WI38 (cell line): ENCODE measurements around the gene PCLO.

Source experiments
- H3K4me3 ChIP-seq: 2 replicates; pipeline ENCODE4 v1.5.1; 2011; ENCODE audit warnings: low read depth, mild to moderate bottlenecking, control low read depth, low read length
- TF ChIP-seq, protein P1 (sequence below): IDR thresholded peaks from 2 replicates; pipeline ENCODE4 v1.5.1; 2012; ENCODE audit warnings: low read depth, mild to moderate bottlenecking, control low read depth, low read length

The PCLO gene

DNA sequence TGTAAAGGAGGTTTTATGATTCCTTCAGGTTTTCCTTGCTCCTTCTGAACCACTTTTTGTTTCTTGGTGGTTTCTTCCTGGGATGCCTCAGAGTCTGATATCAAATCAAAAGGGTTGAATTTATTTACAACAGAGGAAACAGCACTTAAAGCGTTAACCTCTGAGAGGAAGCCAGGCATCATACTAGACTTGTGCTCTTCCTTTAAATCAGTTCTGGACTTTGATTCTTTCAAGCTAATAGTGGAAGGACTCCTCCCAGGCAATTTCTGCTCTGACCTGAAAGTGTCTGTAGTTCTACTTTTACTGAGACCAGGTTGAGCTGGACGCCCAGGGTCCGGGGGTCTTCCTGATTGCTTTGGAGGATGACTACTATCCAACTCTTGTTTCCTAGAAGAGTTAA lies 6.7 kb downstream of the PCLO start:
- H3K4me3 ChIP-seq: no peak overlapping the region
- TF ChIP-seq, protein P1, sequence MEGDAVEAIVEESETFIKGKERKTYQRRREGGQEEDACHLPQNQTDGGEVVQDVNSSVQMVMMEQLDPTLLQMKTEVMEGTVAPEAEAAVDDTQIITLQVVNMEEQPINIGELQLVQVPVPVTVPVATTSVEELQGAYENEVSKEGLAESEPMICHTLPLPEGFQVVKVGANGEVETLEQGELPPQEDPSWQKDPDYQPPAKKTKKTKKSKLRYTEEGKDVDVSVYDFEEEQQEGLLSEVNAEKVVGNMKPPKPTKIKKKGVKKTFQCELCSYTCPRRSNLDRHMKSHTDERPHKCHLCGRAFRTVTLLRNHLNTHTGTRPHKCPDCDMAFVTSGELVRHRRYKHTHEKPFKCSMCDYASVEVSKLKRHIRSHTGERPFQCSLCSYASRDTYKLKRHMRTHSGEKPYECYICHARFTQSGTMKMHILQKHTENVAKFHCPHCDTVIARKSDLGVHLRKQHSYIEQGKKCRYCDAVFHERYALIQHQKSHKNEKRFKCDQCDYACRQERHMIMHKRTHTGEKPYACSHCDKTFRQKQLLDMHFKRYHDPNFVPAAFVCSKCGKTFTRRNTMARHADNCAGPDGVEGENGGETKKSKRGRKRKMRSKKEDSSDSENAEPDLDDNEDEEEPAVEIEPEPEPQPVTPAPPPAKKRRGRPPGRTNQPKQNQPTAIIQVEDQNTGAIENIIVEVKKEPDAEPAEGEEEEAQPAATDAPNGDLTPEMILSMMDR: no peak

DNA sequence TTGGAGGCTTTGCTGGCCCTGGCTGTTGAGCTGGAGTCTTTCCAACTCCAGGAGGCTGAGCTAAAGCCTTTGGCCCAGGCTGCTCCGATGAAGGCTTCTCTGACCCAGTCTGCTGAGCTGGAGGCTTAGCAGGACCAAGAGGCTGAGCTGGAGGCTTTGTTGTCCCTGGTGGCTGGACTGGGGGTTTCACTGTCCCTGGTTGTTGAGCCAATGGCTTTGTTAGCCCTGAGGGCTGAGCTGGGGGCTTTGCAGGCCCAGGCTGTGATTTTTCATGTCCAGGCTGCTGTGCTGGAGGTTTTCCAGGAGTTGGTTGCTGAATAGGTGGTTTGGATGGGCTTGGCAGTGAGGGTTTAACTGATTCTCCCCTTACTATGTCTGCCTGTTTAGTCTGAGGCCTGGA lies 7.3 kb downstream of the PCLO start:
- TF ChIP-seq, protein P1: no peak
- no peak overlapping the region for H3K4me3 ChIP-seq

DNA sequence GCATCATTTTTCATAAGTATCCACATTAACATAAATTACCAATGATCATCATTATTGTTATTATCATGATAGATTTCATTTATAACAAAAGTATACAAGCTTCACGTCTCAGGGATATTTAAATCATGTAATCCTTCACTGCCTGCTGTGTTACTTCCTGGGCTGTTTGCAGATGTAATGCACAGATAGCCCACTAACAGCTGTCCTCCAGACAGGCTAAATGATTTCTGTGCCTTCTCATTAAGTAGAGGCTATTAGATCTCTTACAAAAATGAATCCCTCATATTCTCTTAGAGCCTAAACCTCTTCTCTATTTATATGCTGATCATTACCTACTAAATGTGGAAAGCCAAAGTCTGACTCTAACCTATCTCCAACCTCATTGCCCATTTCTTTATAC lies 9.3 kb downstream of the PCLO start:
- TF ChIP-seq, protein P1: no peak
- H3K4me3 ChIP-seq: no peak overlapping the region

DNA sequence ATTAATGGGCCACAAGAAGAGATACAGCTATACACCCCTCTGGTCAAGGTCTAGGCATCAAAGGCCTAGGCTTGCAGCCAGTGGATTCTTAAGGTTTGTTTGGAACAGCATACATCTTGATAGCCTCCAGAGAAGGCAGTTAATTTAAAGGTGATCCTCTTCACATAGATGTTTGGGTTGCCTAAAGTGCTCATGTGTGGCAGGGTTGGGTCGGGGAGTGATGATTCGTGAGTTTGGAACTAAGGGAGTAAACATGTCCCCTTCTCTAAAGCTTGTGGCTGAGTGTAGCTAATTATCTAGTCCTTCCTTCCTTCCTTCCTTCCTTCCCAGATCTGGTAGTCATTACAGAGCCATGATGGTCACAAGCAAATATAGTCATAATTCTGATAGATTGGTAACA lies 12.4 kb downstream of the PCLO start:
- TF ChIP-seq, protein P1: no peak
- no peak overlapping the region for H3K4me3 ChIP-seq

DNA sequence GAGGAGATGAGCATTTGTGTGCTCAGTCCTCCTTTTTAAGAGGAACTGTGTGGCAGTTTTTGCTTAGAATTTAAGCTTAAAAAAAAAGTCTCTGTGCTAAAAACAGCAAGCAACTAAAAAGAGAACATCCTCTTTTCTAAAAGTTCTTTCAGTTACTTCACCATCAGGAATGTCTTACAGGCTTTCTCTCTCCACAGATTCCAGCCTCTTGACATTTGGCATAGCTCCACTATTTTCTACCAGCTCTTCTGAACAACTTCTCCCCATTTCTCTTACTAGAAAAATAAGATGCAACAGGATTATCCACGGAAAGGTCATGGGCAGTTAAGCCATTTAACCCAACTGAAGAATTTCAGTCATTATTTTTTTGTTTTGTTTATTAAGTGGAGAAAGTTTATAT lies 13.2 kb downstream of the PCLO start:
- TF ChIP-seq, protein P1: no peak
- H3K4me3 ChIP-seq: no peak overlapping the region

DNA sequence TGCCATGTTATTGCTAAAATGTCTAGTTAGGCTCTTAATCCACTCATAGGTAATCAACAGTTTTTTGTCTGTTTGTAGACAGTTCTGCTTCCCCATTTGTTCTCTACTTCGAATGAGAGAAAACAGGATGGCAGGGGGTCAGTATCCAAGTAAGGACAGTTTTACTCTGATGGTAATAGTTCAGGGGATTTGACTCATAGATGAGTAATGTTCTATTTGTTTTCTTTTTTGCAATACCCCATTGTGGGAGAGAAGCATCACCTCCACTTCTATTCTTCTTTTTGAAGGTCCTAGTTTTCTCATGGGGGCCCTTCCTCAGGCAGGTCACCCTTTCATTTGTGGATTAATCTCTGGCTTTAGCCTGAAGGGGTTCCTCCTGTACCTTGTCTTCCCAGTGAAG lies 13.9 kb downstream of the PCLO start:
- H3K4me3 ChIP-seq: no peak overlapping the region
- TF ChIP-seq, protein P1: no peak

DNA sequence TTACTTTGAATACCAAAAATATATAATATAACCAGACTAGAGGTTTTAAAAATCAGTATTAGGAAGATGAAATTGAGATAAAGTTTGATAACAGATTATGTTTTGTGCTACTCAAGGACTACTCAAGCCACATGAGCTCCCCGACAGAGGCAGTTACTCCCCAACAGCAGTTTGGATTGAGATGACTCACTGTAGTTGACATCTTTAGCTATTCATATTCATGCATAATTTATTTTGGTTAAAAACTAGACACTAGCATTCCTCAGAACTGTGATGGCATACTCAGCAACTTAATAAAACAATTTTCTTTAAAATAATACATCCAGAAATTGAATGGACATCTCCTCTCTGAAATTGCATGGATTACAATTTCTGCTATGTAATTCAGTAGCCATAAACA lies 19.6 kb downstream of the PCLO start:
- no peak overlapping the region for H3K4me3 ChIP-seq
- TF ChIP-seq, protein P1: no peak
